Measurements from ENCODE around the gene ECEL1.

Gene ECEL1

GRCh38 chr2:232523682-232524597, 36.3 kb upstream of the ECEL1 start:
- no peak for TF ChIP-seq POLR2AphosphoS5 (IDR thresholded peaks at IDR 0.05; ENCODE audit: low read depth, low read length)
- TF ChIP-seq POLR2A (IDR thresholded peaks at IDR 0.05; ENCODE audit: low read depth, low read length), result no peak
- no peak for TF ChIP-seq POU2F2 (IDR thresholded peaks at IDR 0.05; ENCODE audit: low read depth, low read length)
- no peak for TF ChIP-seq SPI1 (IDR thresholded peaks at IDR 0.05; ENCODE audit: low read depth, low read length)
- TF ChIP-seq PAX5 (IDR thresholded peaks at IDR 0.05; ENCODE audit: insufficient read depth, low read length, severe bottlenecking), result no peak
- TF ChIP-seq TAF1 (IDR thresholded peaks at IDR 0.05; ENCODE audit: low read depth, low read length), result no peak
- DNase-seq (ENCODE audit: insufficient read length, low spot score), result peak; percentile 63
- FAIRE-seq, result no peak

- DNase-seq (ENCODE audit: insufficient read length, low spot score) (no peak), FAIRE-seq (no peak)
- TF ChIP-seq POU2F2 (IDR thresholded peaks at IDR 0.05; ENCODE audit: low read depth, low read length) (no peak), POLR2AphosphoS5 (IDR thresholded peaks at IDR 0.05; ENCODE audit: low read depth, low read length) (no peak), TAF1 (IDR thresholded peaks at IDR 0.05; ENCODE audit: low read depth, low read length) (no peak), PAX5 (IDR thresholded peaks at IDR 0.05; ENCODE audit: insufficient read depth, low read length, severe bottlenecking) (no peak), POLR2A (IDR thresholded peaks at IDR 0.05; ENCODE audit: low read depth, low read length) (no peak), SPI1 (IDR thresholded peaks at IDR 0.05; ENCODE audit: low read depth, low read length) (no peak)
Observed at GRCh38 chr2:232523402-232523681, 35.7 kb upstream of the ECEL1 start.

- no peak for DNase-seq (ENCODE audit: insufficient read length, low spot score)
- TF ChIP-seq POLR2AphosphoS5 (IDR thresholded peaks at IDR 0.05; ENCODE audit: low read depth, low read length) (no peak), POLR2A (IDR thresholded peaks at IDR 0.05; ENCODE audit: low read depth, low read length) (no peak), TAF1 (IDR thresholded peaks at IDR 0.05; ENCODE audit: low read depth, low read length) (no peak), PAX5 (IDR thresholded peaks at IDR 0.05; ENCODE audit: insufficient read depth, low read length, severe bottlenecking) (no peak), POU2F2 (IDR thresholded peaks at IDR 0.05; ENCODE audit: low read depth, low read length) (no peak), SPI1 (IDR thresholded peaks at IDR 0.05; ENCODE audit: low read depth, low read length) (no peak)
- no peak for FAIRE-seq
Observed at GRCh38 chr2:232522623-232523401, 35.2 kb upstream of the ECEL1 start.

- no peak for FAIRE-seq
- DNase-seq (ENCODE audit: insufficient read length, low spot score), result peak; percentile 92
- TF ChIP-seq TAF1 (IDR thresholded peaks at IDR 0.05; ENCODE audit: low read depth, low read length) (no peak), POLR2AphosphoS5 (IDR thresholded peaks at IDR 0.05; ENCODE audit: low read depth, low read length) (no peak), SPI1 (IDR thresholded peaks at IDR 0.05; ENCODE audit: low read depth, low read length) (no peak), POU2F2 (IDR thresholded peaks at IDR 0.05; ENCODE audit: low read depth, low read length) (no peak), POLR2A (IDR thresholded peaks at IDR 0.05; ENCODE audit: low read depth, low read length) (no peak), PAX5 (IDR thresholded peaks at IDR 0.05; ENCODE audit: insufficient read depth, low read length, severe bottlenecking) (no peak)
Observed at GRCh38 chr2:232521959-232522622, 34.5 kb upstream of the ECEL1 start.

DNA sequence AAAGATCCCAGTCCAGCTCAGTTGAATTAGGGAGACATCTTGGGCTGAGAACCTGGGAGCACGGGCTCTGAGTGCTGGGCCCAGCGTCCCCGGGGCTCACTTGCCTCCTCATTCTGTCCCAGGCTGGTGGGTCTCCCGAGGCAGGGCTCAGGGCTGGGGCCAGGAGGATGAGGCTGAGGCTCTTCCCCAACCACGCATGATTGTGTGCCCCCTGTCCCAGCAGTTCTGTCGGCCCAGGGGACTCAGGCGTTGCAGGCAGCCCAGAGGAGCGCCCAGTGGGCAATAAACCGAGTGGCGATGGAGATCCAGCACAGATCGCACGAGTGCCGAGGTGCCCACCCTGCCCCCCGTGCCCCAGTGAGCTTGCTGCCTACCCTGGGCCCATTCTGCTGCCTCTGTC, 33.5 kb upstream of the ECEL1 start:
- DNase-seq (ENCODE audit: insufficient read length, low spot score) (no peak), FAIRE-seq (no peak)
- TF ChIP-seq POU2F2 (IDR thresholded peaks at IDR 0.05; ENCODE audit: low read depth, low read length), result no peak
- TF ChIP-seq POLR2A (IDR thresholded peaks at IDR 0.05; ENCODE audit: low read depth, low read length), result no peak
- no peak for TF ChIP-seq POLR2AphosphoS5 (IDR thresholded peaks at IDR 0.05; ENCODE audit: low read depth, low read length)
- TF ChIP-seq PAX5 (IDR thresholded peaks at IDR 0.05; ENCODE audit: insufficient read depth, low read length, severe bottlenecking), result no peak
- no peak for TF ChIP-seq TAF1 (IDR thresholded peaks at IDR 0.05; ENCODE audit: low read depth, low read length)
- TF ChIP-seq SPI1 (IDR thresholded peaks at IDR 0.05; ENCODE audit: low read depth, low read length), result no peak

DNA sequence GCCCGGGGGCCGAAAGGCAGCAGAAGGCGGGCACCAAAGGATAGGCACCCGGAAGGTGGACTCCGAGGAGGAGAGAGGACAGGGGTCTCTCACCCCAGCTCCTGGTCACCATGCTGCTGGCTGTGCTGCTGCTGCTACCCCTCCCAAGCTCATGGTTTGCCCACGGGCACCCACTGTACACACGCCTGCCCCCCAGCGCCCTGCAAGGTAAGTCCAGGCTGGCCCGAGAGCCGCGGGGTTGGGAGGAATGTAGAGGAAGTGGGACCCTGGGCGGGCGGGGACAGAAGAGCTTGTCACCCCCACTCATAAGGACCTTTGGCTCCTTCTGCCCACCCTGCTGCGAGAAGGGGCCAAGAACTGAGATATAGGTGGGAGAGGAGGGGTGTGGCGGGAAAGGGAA, 32.9 kb upstream of the ECEL1 start:
- TF ChIP-seq POU2F2 (IDR thresholded peaks at IDR 0.05; ENCODE audit: low read depth, low read length), result no peak
- no peak for TF ChIP-seq POLR2AphosphoS5 (IDR thresholded peaks at IDR 0.05; ENCODE audit: low read depth, low read length)
- no peak for TF ChIP-seq POLR2A (IDR thresholded peaks at IDR 0.05; ENCODE audit: low read depth, low read length)
- no peak for TF ChIP-seq PAX5 (IDR thresholded peaks at IDR 0.05; ENCODE audit: insufficient read depth, low read length, severe bottlenecking)
- no peak for TF ChIP-seq TAF1 (IDR thresholded peaks at IDR 0.05; ENCODE audit: low read depth, low read length)
- TF ChIP-seq SPI1 (IDR thresholded peaks at IDR 0.05; ENCODE audit: low read depth, low read length), result no peak
- FAIRE-seq (no peak), DNase-seq (ENCODE audit: insufficient read length, low spot score) (no peak)

DNA sequence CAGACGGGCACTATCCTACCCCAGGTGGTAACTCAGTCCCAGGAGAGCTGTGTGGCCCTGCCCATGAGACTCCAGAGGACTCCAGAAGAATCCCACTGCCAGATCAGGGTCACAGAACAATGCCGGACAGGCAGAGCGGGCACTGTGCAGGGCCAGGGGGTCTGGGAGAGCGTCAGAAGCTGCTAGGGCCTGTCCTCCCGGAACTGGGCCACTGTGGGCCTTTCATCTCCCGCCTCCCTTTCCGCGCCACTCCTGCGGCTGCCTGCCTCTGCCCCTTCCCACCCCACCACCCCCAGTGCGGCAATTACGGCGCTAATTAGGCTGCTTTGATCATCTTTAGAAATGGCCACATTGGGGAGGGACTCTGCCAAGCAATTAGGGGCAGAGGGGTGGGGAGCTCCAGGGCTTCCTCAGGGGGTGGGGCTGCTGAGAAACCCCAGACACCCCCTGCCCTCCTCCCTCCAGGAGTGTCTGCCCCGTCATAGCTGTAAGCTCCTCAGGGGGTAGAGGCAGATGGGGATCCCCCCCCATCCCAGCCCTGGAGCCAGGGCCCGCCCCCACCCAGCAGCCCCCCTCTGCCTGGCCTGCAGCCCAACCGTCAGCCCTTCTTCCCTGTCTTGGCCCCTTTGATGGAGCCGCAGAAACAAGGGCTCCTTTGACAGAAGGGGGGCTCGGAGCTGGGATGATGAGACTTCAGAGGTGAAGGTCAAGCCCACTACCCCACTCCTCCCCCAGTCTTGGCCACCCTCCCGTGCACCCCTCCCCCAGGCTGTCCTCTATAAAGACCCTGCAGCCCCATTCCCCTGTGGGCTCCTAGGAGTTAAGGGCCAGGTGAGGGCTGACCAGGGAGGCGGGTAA, 32.2 kb upstream of the ECEL1 start, which contains the start of gene PRSS56:
TSS of gene PRSS56 (plus strand) at position 808 of the 858 bp plus-strand sequence. CDS start 211 bp downstream, outside the sequence.
- TF ChIP-seq POU2F2 (IDR thresholded peaks at IDR 0.05; ENCODE audit: low read depth, low read length), result no peak
- no peak for TF ChIP-seq TAF1 (IDR thresholded peaks at IDR 0.05; ENCODE audit: low read depth, low read length)
- TF ChIP-seq SPI1 (IDR thresholded peaks at IDR 0.05; ENCODE audit: low read depth, low read length), result no peak
- no peak for TF ChIP-seq POLR2A (IDR thresholded peaks at IDR 0.05; ENCODE audit: low read depth, low read length)
- no peak for TF ChIP-seq POLR2AphosphoS5 (IDR thresholded peaks at IDR 0.05; ENCODE audit: low read depth, low read length)
- TF ChIP-seq PAX5 (IDR thresholded peaks at IDR 0.05; ENCODE audit: insufficient read depth, low read length, severe bottlenecking), result no peak
- DNase-seq (ENCODE audit: insufficient read length, low spot score) (no peak), FAIRE-seq (no peak)

GRCh38 chr2:232518844-232519243, 31.2 kb upstream of the ECEL1 start:
- TF ChIP-seq PAX5 (IDR thresholded peaks at IDR 0.05; ENCODE audit: insufficient read depth, low read length, severe bottlenecking), result no peak
- DNase-seq (ENCODE audit: insufficient read length, low spot score), result no peak
- no peak for FAIRE-seq

Measured in GM12891 (cell line).